Measurements from ENCODE around the gene NBPF15. TPM values are rescaled to one million over a fixed set of nuclear protein-coding genes. Genes with fewer than 3 reads are reported as not detected.
"Not testable (repeated sequence)": the region's sequence is repeated elsewhere in the genome, so short reads cannot be mapped to it uniquely, and the experiment has no call there.

The NBPF15 gene
- 30.6 and 31.8 TPM in 2 replicates for total RNA-seq

DNA sequence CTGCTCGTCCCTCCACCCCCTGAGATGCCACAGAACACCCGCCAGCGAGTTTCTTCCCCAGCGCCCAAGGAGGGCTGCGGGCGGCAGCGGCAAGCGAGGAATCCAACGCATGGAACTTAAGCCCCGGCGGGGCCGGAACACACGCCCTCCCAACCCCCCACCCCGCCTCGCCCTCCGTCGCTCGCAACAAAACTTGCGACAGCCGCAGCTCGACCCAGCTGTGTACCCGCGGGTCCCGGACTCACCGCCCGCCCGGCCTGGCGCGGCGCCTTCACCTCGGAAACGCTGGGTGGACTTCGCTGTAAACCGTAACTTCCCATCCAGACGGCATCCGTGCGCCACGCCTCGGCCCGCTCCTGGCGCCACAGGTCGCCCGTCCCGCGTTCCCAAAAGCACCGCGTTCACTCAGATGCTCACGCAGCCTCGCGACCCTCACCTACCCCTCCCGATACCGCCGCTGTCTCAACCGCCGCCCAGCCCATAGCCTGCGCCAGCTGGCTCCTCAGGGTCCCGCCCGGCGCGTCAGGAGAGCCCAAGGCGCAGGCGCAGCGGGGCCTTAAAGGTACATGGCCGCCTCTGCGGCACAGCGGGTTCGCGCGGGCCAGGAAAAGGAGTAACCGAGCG is at the start of gene NBPF15:
NBPF15 (minus strand) TSS at position 534 of the 624 bp plus-strand sequence. CDS start 21,666 bp downstream, outside the sequence.
- H3K36me3 Mint-ChIP-seq (ENCODE audit: low read depth); H3K4me1 Mint-ChIP-seq (ENCODE audit: low read depth); H3K27me3 Mint-ChIP-seq (ENCODE audit: insufficient read depth); intact Hi-C loops (cut with micrococcal nuclease); H3K9me3 Mint-ChIP-seq: not testable (repeated sequence)
- DNase-seq (ENCODE audit: low spot score), result peak; percentile 73
- peak within 1 kb of the TSS; percentile 82 for H3K27ac Mint-ChIP-seq
- H3K4me3 Mint-ChIP-seq, result peak within 1 kb of the TSS; percentile 96

GRCh38 chr1:144496429-144496828 is 35.0 kb upstream of the NBPF15 start:
- DNase-seq (ENCODE audit: low spot score); H3K27ac Mint-ChIP-seq; H3K36me3 Mint-ChIP-seq (ENCODE audit: low read depth); H3K27me3 Mint-ChIP-seq (ENCODE audit: insufficient read depth); H3K4me1 Mint-ChIP-seq (ENCODE audit: low read depth); H3K4me3 Mint-ChIP-seq; H3K9me3 Mint-ChIP-seq; intact Hi-C loops (cut with micrococcal nuclease): not testable (repeated sequence)

- H3K27ac Mint-ChIP-seq; H3K9me3 Mint-ChIP-seq; DNase-seq (ENCODE audit: low spot score); H3K36me3 Mint-ChIP-seq (ENCODE audit: low read depth); H3K4me1 Mint-ChIP-seq (ENCODE audit: low read depth); H3K4me3 Mint-ChIP-seq; H3K27me3 Mint-ChIP-seq (ENCODE audit: insufficient read depth); intact Hi-C loops (cut with micrococcal nuclease): not testable (repeated sequence)
Measured at GRCh38 chr1:144494130-144494529, 32.7 kb upstream of the NBPF15 start.

GRCh38 chr1:144490394-144490793 is 28.9 kb upstream of the NBPF15 start:
- H3K27me3 Mint-ChIP-seq (ENCODE audit: insufficient read depth); H3K27ac Mint-ChIP-seq; H3K4me1 Mint-ChIP-seq (ENCODE audit: low read depth); intact Hi-C loops (cut with micrococcal nuclease); H3K9me3 Mint-ChIP-seq; DNase-seq (ENCODE audit: low spot score); H3K36me3 Mint-ChIP-seq (ENCODE audit: low read depth): not testable (repeated sequence)
- peak overlapping the region; percentile 7 for H3K4me3 Mint-ChIP-seq

GRCh38 chr1:144487002-144487401 is 25.5 kb upstream of the NBPF15 start:
- H3K36me3 Mint-ChIP-seq (ENCODE audit: low read depth); H3K4me1 Mint-ChIP-seq (ENCODE audit: low read depth); H3K27ac Mint-ChIP-seq; H3K9me3 Mint-ChIP-seq; intact Hi-C loops (cut with micrococcal nuclease); H3K4me3 Mint-ChIP-seq; H3K27me3 Mint-ChIP-seq (ENCODE audit: insufficient read depth); DNase-seq (ENCODE audit: low spot score): not testable (repeated sequence)

GRCh38 chr1:144485048-144485993 is 23.9 kb upstream of the NBPF15 start:
- H3K4me3 Mint-ChIP-seq; H3K36me3 Mint-ChIP-seq (ENCODE audit: low read depth); DNase-seq (ENCODE audit: low spot score); H3K27ac Mint-ChIP-seq; H3K4me1 Mint-ChIP-seq (ENCODE audit: low read depth); intact Hi-C loops (cut with micrococcal nuclease); H3K27me3 Mint-ChIP-seq (ENCODE audit: insufficient read depth); H3K9me3 Mint-ChIP-seq: not testable (repeated sequence)

- H3K4me3 Mint-ChIP-seq; DNase-seq (ENCODE audit: low spot score); H3K27ac Mint-ChIP-seq; H3K27me3 Mint-ChIP-seq (ENCODE audit: insufficient read depth); H3K9me3 Mint-ChIP-seq; intact Hi-C loops (cut with micrococcal nuclease); H3K36me3 Mint-ChIP-seq (ENCODE audit: low read depth); H3K4me1 Mint-ChIP-seq (ENCODE audit: low read depth): not testable (repeated sequence)
Measured at GRCh38 chr1:144473897-144474296, 12.4 kb upstream of the NBPF15 start.

DNA sequence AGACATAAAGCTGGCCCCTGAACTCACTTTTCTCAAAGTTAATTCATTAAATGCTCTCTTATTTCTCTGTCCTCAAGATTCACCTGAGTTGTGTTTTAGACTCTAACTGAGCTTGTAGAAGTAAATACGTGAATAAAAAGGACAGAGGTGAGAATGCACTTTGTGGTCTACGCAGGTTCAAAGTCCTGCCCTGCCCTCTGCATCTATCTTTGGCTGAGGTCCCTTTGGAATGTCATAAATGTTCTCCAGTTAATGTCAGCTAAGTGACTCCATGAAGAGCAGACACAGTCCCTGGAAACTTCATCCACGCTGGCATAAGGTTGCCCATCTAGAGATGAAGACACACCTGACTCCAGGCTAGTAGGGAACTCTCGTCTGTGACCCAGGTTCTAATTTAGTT is 10.0 kb upstream of the NBPF15 start:
- H3K27me3 Mint-ChIP-seq (ENCODE audit: insufficient read depth); H3K36me3 Mint-ChIP-seq (ENCODE audit: low read depth); H3K27ac Mint-ChIP-seq; H3K4me1 Mint-ChIP-seq (ENCODE audit: low read depth); DNase-seq (ENCODE audit: low spot score); H3K4me3 Mint-ChIP-seq; H3K9me3 Mint-ChIP-seq; intact Hi-C loops (cut with micrococcal nuclease): not testable (repeated sequence)

- H3K9me3 Mint-ChIP-seq; H3K27me3 Mint-ChIP-seq (ENCODE audit: insufficient read depth); H3K27ac Mint-ChIP-seq; DNase-seq (ENCODE audit: low spot score); H3K4me1 Mint-ChIP-seq (ENCODE audit: low read depth); intact Hi-C loops (cut with micrococcal nuclease); H3K36me3 Mint-ChIP-seq (ENCODE audit: low read depth): not testable (repeated sequence)
- H3K4me3 Mint-ChIP-seq, result peak overlapping the region; percentile 96
Measured at GRCh38 chr1:144461778-144462177, 309 bp upstream of the NBPF15 start.

GRCh38 chr1:144460686-144461085 is 783 bp downstream of the NBPF15 start:
- H3K27me3 Mint-ChIP-seq (ENCODE audit: insufficient read depth); H3K9me3 Mint-ChIP-seq; H3K36me3 Mint-ChIP-seq (ENCODE audit: low read depth); H3K4me1 Mint-ChIP-seq (ENCODE audit: low read depth); H3K27ac Mint-ChIP-seq; intact Hi-C loops (cut with micrococcal nuclease): not testable (repeated sequence)
- DNase-seq (ENCODE audit: low spot score), result peak; percentile 27
- H3K4me3 Mint-ChIP-seq, result peak overlapping the region; percentile 96

DNA sequence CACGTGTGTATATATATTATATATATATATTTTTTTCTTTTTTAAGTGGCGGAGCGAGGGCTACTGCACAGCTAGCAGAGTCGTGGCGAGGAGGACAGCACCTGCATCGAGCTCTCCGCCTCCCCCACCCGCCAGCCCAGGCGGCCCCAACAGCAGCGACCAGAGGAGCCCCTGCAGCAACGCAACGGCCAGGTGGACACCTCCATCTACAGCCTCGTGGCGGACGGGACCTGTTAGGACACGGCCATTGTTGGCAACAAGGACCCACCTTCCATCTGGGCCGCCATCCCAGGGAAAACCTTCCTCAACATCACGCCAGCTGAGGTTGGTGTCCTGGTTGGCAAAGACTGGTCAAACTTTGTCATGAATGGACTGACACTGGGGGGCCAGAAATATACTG is 19.1 kb downstream of the NBPF15 start:
- H3K36me3 Mint-ChIP-seq (ENCODE audit: low read depth); H3K4me1 Mint-ChIP-seq (ENCODE audit: low read depth); intact Hi-C loops (cut with micrococcal nuclease); H3K27ac Mint-ChIP-seq; H3K9me3 Mint-ChIP-seq; H3K27me3 Mint-ChIP-seq (ENCODE audit: insufficient read depth); DNase-seq (ENCODE audit: low spot score); H3K4me3 Mint-ChIP-seq: not testable (repeated sequence)

GRCh38 chr1:144439737-144440136 is 21.7 kb downstream of the NBPF15 start:
- intact Hi-C loops (cut with micrococcal nuclease); DNase-seq (ENCODE audit: low spot score); H3K27me3 Mint-ChIP-seq (ENCODE audit: insufficient read depth); H3K36me3 Mint-ChIP-seq (ENCODE audit: low read depth); H3K9me3 Mint-ChIP-seq; H3K4me3 Mint-ChIP-seq; H3K4me1 Mint-ChIP-seq (ENCODE audit: low read depth); H3K27ac Mint-ChIP-seq: not testable (repeated sequence)

GRCh38 chr1:144418891-144419694 is 42.4 kb downstream of the NBPF15 start:
- H3K9me3 Mint-ChIP-seq; H3K36me3 Mint-ChIP-seq (ENCODE audit: low read depth); H3K4me1 Mint-ChIP-seq (ENCODE audit: low read depth); intact Hi-C loops (cut with micrococcal nuclease); H3K27me3 Mint-ChIP-seq (ENCODE audit: insufficient read depth): not testable (repeated sequence)
- peak overlapping the region; percentile 95 for H3K27ac Mint-ChIP-seq
- H3K4me3 Mint-ChIP-seq, result peak overlapping the region; percentile 85
- DNase-seq (ENCODE audit: low spot score), result peak; percentile 47

Data from activated T-helper 1 cell treated with anti-CD3 and anti-CD28 coated beads, Interleukin-12 subunit alpha, Interleukin-12 subunit beta, Interleukin-2, Interleukin-4 antibody, amounts not matched to agents 30 ng/mL and 10 ng/mL and 1 ng/mL, durations not matched to agents 14 hours and 24 hours and 36 hours (primary cell).